ENCODE measurements around the gene NOL6. TPM values are rescaled to one million over a fixed set of nuclear protein-coding genes. Genes with fewer than 3 reads are reported as not detected.

Gene NOL6
- polyA plus RNA-seq, 1 donor (not counting 4 experiments of a cell fraction or from before 2014, with no cell fraction given) = 63.6 TPM

- Histone ChIP-seq H3K9me1 (ENCODE audit: control insufficient read depth, extremely low read depth, insufficient read depth, low read length) (no peaks in the 10 kb centered on the region), H3K4me3 (ENCODE audit: control insufficient read depth in 2 of 3, extremely low read depth in 1 of 3, insufficient read depth in 2 of 3, low read depth in 1 of 3, low read length in 3 of 3) (no peak overlapping the region), H2AFZ (ENCODE audit: control insufficient read depth, low read length) (no peak overlapping the region), H3K79me2 (ENCODE audit: control insufficient read depth, insufficient read depth, low read length) (no peaks in the 10 kb centered on the region), H3K36me3 (ENCODE audit: control insufficient read depth in 2 of 2, extremely low read depth in 1 of 2, insufficient read depth in 2 of 2, low read length in 2 of 2) (no peaks in the 10 kb centered on the region), H4K20me1 (ENCODE audit: control insufficient read depth, extremely low read depth, insufficient read depth, low read length) (no peaks in the 10 kb centered on the region), H3K9me3 (ENCODE audit: control insufficient read depth, low read depth, low read length) (no peaks in the 10 kb centered on the region), H3K27ac (ENCODE audit: control insufficient read depth, insufficient read depth, low read length) (no peak overlapping the region), H3K27me3 (ENCODE audit: control insufficient read depth, extremely low read depth, insufficient read depth, low read length) (no peaks in the 10 kb centered on the region), H3K9ac (ENCODE audit: control insufficient read depth, extremely low read depth, insufficient read depth, low read length) (no peak overlapping the region), H3K4me2 (ENCODE audit: control insufficient read depth, extremely low read depth, insufficient read depth, low read depth, low read length) (peak overlapping the region; percentile 24), H3K4me1 (ENCODE audit: control insufficient read depth, extremely low read depth, insufficient read depth, low read length) (peaks cover 45% of the 10 kb centered on the region)
- dilution Hi-C loops (cut with MboI; ENCODE audit: extremely low pct_ligation_motif_present, low sequenced_read_pairs) = no loop called here
- FAIRE-seq (no peak), DNase-seq (ENCODE audit: low read depth, low spot score) (no peak)
- no peak for TF ChIP-seq EZH2 (IDR thresholded peaks at IDR 0.05; ENCODE audit: low read length)
Observed at GRCh38 chr9:33414889-33415500, 58.7 kb downstream of the NOL6 start.

DNA sequence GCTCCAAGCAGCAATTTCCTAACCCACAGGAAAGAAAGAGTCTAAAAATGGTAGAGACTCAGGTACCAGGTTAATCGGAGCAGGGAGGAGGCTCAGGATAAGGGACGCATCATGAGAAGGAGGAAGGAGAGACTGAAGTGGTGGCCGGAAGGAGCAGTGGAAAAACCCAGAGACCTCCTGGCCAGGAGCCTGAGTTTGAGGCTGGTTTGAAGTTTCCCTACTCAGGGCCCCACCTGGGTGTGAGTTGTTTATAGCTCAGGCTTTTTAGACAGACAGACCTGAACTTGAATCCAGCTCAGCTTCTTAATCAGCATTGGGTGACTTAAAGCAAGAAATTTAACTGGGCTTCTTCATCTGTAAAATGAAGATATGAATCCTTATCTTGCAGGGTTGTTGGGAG is 59.5 kb downstream of the NOL6 start:
- DNase-seq (ENCODE audit: low read depth, low spot score) (no peak), FAIRE-seq (no peak)
- no peak overlapping the region for H3K4me3 ChIP-seq (ENCODE audit: control insufficient read depth in 2 of 3, extremely low read depth in 1 of 3, insufficient read depth in 2 of 3, low read depth in 1 of 3, low read length in 3 of 3)
- no peaks in the 10 kb centered on the region for H3K79me2 ChIP-seq (ENCODE audit: control insufficient read depth, insufficient read depth, low read length)
- H4K20me1 ChIP-seq (ENCODE audit: control insufficient read depth, extremely low read depth, insufficient read depth, low read length) = no peaks in the 10 kb centered on the region
- H3K9me1 ChIP-seq (ENCODE audit: control insufficient read depth, extremely low read depth, insufficient read depth, low read length) = no peaks in the 10 kb centered on the region
- H2AFZ ChIP-seq (ENCODE audit: control insufficient read depth, low read length) = no peak overlapping the region
- H3K9ac ChIP-seq (ENCODE audit: control insufficient read depth, extremely low read depth, insufficient read depth, low read length) = no peak overlapping the region
- TF ChIP-seq EZH2 (IDR thresholded peaks at IDR 0.05; ENCODE audit: low read length) = no peak
- no peak for TF ChIP-seq CTCF (optimal IDR thresholded peaks at IDR 0.05 in 1 of 3, IDR thresholded peaks at IDR 0.05 in 1 of 3, conservative IDR thresholded peaks at IDR 0.05 in 1 of 3; ENCODE audit: extremely low read depth in 1 of 3, insufficient read depth in 2 of 3, low read length in 3 of 3)
- H3K27me3 ChIP-seq (ENCODE audit: control insufficient read depth, extremely low read depth, insufficient read depth, low read length) = no peaks in the 10 kb centered on the region
- H3K9me3 ChIP-seq (ENCODE audit: control insufficient read depth, low read depth, low read length) = no peaks in the 10 kb centered on the region
- dilution Hi-C loops (cut with MboI; ENCODE audit: extremely low pct_ligation_motif_present, low sequenced_read_pairs) = no loop called here
- no peaks in the 10 kb centered on the region for H3K36me3 ChIP-seq (ENCODE audit: control insufficient read depth in 2 of 2, extremely low read depth in 1 of 2, insufficient read depth in 2 of 2, low read length in 2 of 2)
- H3K27ac ChIP-seq (ENCODE audit: control insufficient read depth, insufficient read depth, low read length) = no peak overlapping the region
- H3K4me2 ChIP-seq (ENCODE audit: control insufficient read depth, extremely low read depth, insufficient read depth, low read depth, low read length) = no peak overlapping the region
- peaks cover 45% of the 10 kb centered on the region for H3K4me1 ChIP-seq (ENCODE audit: control insufficient read depth, extremely low read depth, insufficient read depth, low read length)

Small RNA genes within 50 kb of the gene (small RNA-seq; reads per million reads assigned to genes)
- gene AL356218.2 (ENCODE audit: insufficient read length in 3 of 3, low read depth in 3 of 3, low replicate concordance in 1 of 3) = 0 reads per million in 3 experiments
- gene MIR6851 (ENCODE audit: insufficient read length in 3 of 3, low read depth in 3 of 3, low replicate concordance in 1 of 3) = 0 to 0.33 (median 0) reads per million in 3 experiments

Other genes with a start within 250 kb of the NOL6 start
- gene SPINK4, start 233.8 kb downstream of the NOL6 start, polyA plus RNA-seq = 0.85 TPM in 1 of 3 replicates, not detected in the others
- 22.4 to 30.1 TPM (median 25.1 TPM) in 3 replicates for gene BAG1, start 209.2 kb downstream of the NOL6 start, polyA plus RNA-seq
- gene CHMP5, start 208.9 kb downstream of the NOL6 start, polyA plus RNA-seq = 80.0 to 132 TPM (median 82.7 TPM) in 3 replicates
- 24.2 to 28.8 TPM (median 28.1 TPM) in 3 replicates for gene NFX1, start 183.4 kb downstream of the NOL6 start, polyA plus RNA-seq
- gene AQP7, start 71.4 kb downstream of the NOL6 start, polyA plus RNA-seq = not detected in 3 replicates
- 139 to 239 TPM (median 215 TPM) in 3 replicates for gene AQP3, start 26.3 kb downstream of the NOL6 start, polyA plus RNA-seq
- gene ANKRD18B, start 50.3 kb upstream of the NOL6 start, polyA plus RNA-seq = 1.1 to 16.9 TPM (median 2.9 TPM) in 3 replicates